Retinal pigment epithelial cell (primary cell): ENCODE results near the gene LBHD2.

Experiments
- DNase-seq: peaks from one replicate; pipeline ENCODE4 v3.0.0-alpha.2; 2010; ENCODE audit warnings: low read depth
- H3K4me3 ChIP-seq: 2 replicates; pipeline ENCODE4 v1.5.1; 2011; ENCODE audit warnings: mild to moderate bottlenecking, low read length, control low read depth, moderate library complexity
- CTCF ChIP-seq: conservative IDR thresholded peaks from 2 replicates; pipeline ENCODE4 v1.5.1; 2011; ENCODE audit warnings: low read depth, low read length, control low read depth, inconsistent platforms

LBHD2 gene

GRCh38 chr14:103132381-103133209 is 48.6 kb downstream of the LBHD2 start:
- no peak for DNase-seq
- H3K4me3 ChIP-seq: no peak overlapping the region
- no peak for TF ChIP-seq CTCF

GRCh38 chr14:103133210-103134140 is 49.5 kb downstream of the LBHD2 start:
- no peak overlapping the region for H3K4me3 ChIP-seq
- TF ChIP-seq CTCF: no peak
- DNase-seq: no peak

GRCh38 chr14:103134405-103134804 is 50.4 kb downstream of the LBHD2 start:
- TF ChIP-seq CTCF: no peak

GRCh38 chr14:103134919-103135318 is 50.9 kb downstream of the LBHD2 start:
- DNase-seq: no peak

More at GRCh38 chr14:103134405-103134804, 50.4 kb downstream of the LBHD2 start:
- no peak overlapping the region for H3K4me3 ChIP-seq
- no peak for DNase-seq

GRCh38 chr14:103135333-103136260 is 51.6 kb downstream of the LBHD2 start:
- no peak for TF ChIP-seq CTCF
- no peak overlapping the region for H3K4me3 ChIP-seq
- no peak for DNase-seq

More at GRCh38 chr14:103134919-103135318, 50.9 kb downstream of the LBHD2 start:
- no peak for TF ChIP-seq CTCF
- H3K4me3 ChIP-seq: no peak overlapping the region
